SK-N-SH (cell line): ENCODE results near the gene CDH7. TPM values are rescaled to one million over a fixed set of nuclear protein-coding genes. Genes with fewer than 3 reads are reported as not detected.

Source experiments
- CTCF ChIA-PET: fragments of 300-600, 350-600 bp; formaldehyde crosslinking; extraction: SDS; loops from one replicate; lab custom pipeline; 2021; lab: Yijun Ruan, JAX
- POLR2A ChIA-PET: fragments of 350-600 bp; sonication (Branson Sonifier 250); formaldehyde crosslinking; extraction: SDS; loops from one replicate; lab custom pipeline; 2020; ENCODE audit warnings: antibody characterized with exemption, inconsistent platforms; lab: Yijun Ruan, JAX
- DNase-seq: peaks from one replicate; pipeline ENCODE4 v3.0.0; 2012
- H2AFZ ChIP-seq: fragments of 200-600 bp; sonication (generic); 2 replicates; pipeline ENCODE4 v1.8.1; 2016; ENCODE audit warnings: antibody characterized with exemption, mild to moderate bottlenecking, low read depth
- H3F3A ChIP-seq: fragments of 200-600 bp; sonication (generic); replicated peaks from 2 replicates; pipeline ENCODE3; 2016; ENCODE audit warnings: antibody characterized with exemption, mild to moderate bottlenecking; ENCODE audit not compliant: insufficient read depth
- H3K27ac ChIP-seq, 2 experiments: fragments of 200-500 bp in 1 of 2; fragments of 200-600 bp in 1 of 2; sonication (Bioruptor generic) in 1 of 2; sonication (generic), shearing (Covaris generic) in 1 of 2; 2 replicates each; pipeline versions ENCODE4 v1.5.1 to v1.6.1; 2014 to 2016; ENCODE audit warnings: low read depth in 2 of 2, inconsistent platforms in 1 of 2, low read length in 1 of 2, mild to moderate bottlenecking in 1 of 2, mixed read lengths in 1 of 2
- H3K27me3 ChIP-seq: fragments of 200-600 bp; sonication (generic), shearing (Covaris generic); 2 replicates; pipeline ENCODE4 v1.6.1; 2016; ENCODE audit warnings: mixed run types; ENCODE audit not compliant: insufficient read depth
- H3K36me3 ChIP-seq, 2 experiments: fragments of 200-500 bp in 1 of 2; fragments of 200-600 bp in 1 of 2; sonication (Bioruptor generic) in 1 of 2; sonication (generic) in 1 of 2; replicated peaks in 1 of 2; 2 replicates each; pipeline versions ENCODE3 to v1.5.1; 2014 to 2016; ENCODE audit warnings: low read length in 1 of 2, mild to moderate bottlenecking in 1 of 2; ENCODE audit not compliant: insufficient read depth in 2 of 2, control insufficient read depth in 1 of 2
- H3K4me1 ChIP-seq, 2 experiments: fragments of 200-500 bp in 1 of 2; fragments of 200-600 bp in 1 of 2; sonication (Bioruptor generic) in 1 of 2; sonication (generic), shearing (Covaris generic) in 1 of 2; 2 replicates each; pipeline versions ENCODE4 v1.5.1 to v1.6.1; 2014 to 2016; ENCODE audit warnings: low read depth in 1 of 2, low read length in 1 of 2, mixed run types in 1 of 2; ENCODE audit not compliant: insufficient read depth in 2 of 2, control insufficient read depth in 1 of 2
- H3K4me2 ChIP-seq: fragments of 200-600 bp; sonication (generic), shearing (Covaris generic); 2 replicates; pipeline ENCODE4 v1.6.1; 2017; ENCODE audit warnings: mixed run types
- H3K4me3 ChIP-seq, 2 experiments: fragments of 200-500 bp in 1 of 2; fragments of 200-600 bp in 1 of 2; sonication (Bioruptor generic) in 1 of 2; sonication (generic), shearing (Covaris generic) in 1 of 2; 2 replicates each; pipeline versions ENCODE4 v1.5.1 to v1.8.1; 2014 to 2016; ENCODE audit warnings: low read depth in 2 of 2, inconsistent platforms in 1 of 2, low read length in 1 of 2, mild to moderate bottlenecking in 1 of 2, mixed read lengths in 1 of 2, moderate library complexity in 1 of 2
- H3K79me2 ChIP-seq: fragments of 200-600 bp; sonication (generic); 2 replicates; pipeline ENCODE4 v1.8.1; 2017; ENCODE audit warnings: mild to moderate bottlenecking; ENCODE audit not compliant: insufficient read depth
- H3K9ac ChIP-seq: fragments of 200-600 bp; sonication (generic); 2 replicates; pipeline ENCODE4 v1.6.1; 2017; ENCODE audit warnings: mixed run types
- H3K9me2 ChIP-seq: fragments of 200-600 bp; sonication (generic); 2 replicates; pipeline ENCODE4 v1.6.1; 2017; ENCODE audit warnings: mixed run types
- H3K9me3 ChIP-seq: fragments of 200-600 bp; sonication (generic); 2 replicates; pipeline ENCODE4 v1.6.1; 2017; ENCODE audit warnings: mixed run types, mild to moderate bottlenecking, moderate library complexity
- H4K20me1 ChIP-seq: fragments of 200-600 bp; sonication (generic); 2 replicates; pipeline ENCODE4 v1.6.1; 2017; ENCODE audit warnings: mild to moderate bottlenecking, mixed run types; ENCODE audit not compliant: insufficient read depth
- CHD2 ChIP-seq: fragments of 150-350 bp; IDR thresholded peaks from 2 replicates; pipeline ENCODE4 v1.6.1; 2018; ENCODE audit warnings: low read length; ENCODE audit not compliant: partially characterized antibody
- EP300 ChIP-seq, 2 experiments: IDR thresholded peaks; 2 replicates each; pipeline versions ENCODE4 v1.4.0 to v1.6.1; 2012; ENCODE audit warnings: borderline replicate concordance in 1 of 2, low read depth in 1 of 2, low read length in 1 of 2
- EZH2phosphoT487 ChIP-seq: fragments of 200-600 bp; sonication (generic); IDR thresholded peaks from 2 replicates; pipeline ENCODE4 v1.6.1; 2017; ENCODE audit warnings: low read depth, mixed run types, mild to moderate bottlenecking, antibody characterized with exemption, moderate library complexity, borderline replicate concordance
- FOXJ3 ChIP-seq: sonication (generic); formaldehyde crosslinking; IDR thresholded peaks from 2 replicates; pipeline ENCODE4 v1.5.1; 2020; ENCODE audit warnings: mild to moderate bottlenecking, missing genetic modification reagents
- GATA2 ChIP-seq: sonication (generic); formaldehyde crosslinking; IDR thresholded peaks from 2 replicates; pipeline ENCODE4 v1.5.0; 2020; ENCODE audit warnings: mild to moderate bottlenecking, missing genetic modification reagents
- JUND ChIP-seq: IDR thresholded peaks from 2 replicates; pipeline ENCODE4 v1.4.0; 2012
- MEF2A ChIP-seq: IDR thresholded peaks from 2 replicates; pipeline ENCODE4 v1.4.0; 2012; ENCODE audit warnings: low read depth, borderline replicate concordance
- POLR2AphosphoS5 ChIP-seq: IDR thresholded peaks from 2 replicates; pipeline ENCODE4 v1.6.1; 2012; ENCODE audit warnings: low read depth, low read length
- RXRA ChIP-seq: IDR thresholded peaks from 2 replicates; pipeline ENCODE4 v1.4.0; 2012; ENCODE audit warnings: low read depth, mild to moderate bottlenecking, borderline replicate concordance
- TCF12 ChIP-seq: IDR thresholded peaks from 2 replicates; pipeline ENCODE4 v1.4.0; 2012
- TEAD4 ChIP-seq: IDR thresholded peaks from 2 replicates; pipeline ENCODE4 v1.4.0; 2012; ENCODE audit warnings: mild to moderate bottlenecking, borderline replicate concordance; ENCODE audit not compliant: insufficient read depth
- WGBS: methylation state at CpG from one replicate; pipeline ENCODE4 v1.1.6; 2017; ENCODE audit warnings: low lambda C conversion rate; 5-methylcytosine and 5-hydroxymethylcytosine counted together
- polyA plus RNA-seq, 3 experiments: library from polyadenylated mRNA; depleted of rRNA; stranded (reverse); fragments of >200 nt; gene quantifications; 2 replicates each; pipeline ENCODE4 v1.2.3, GENCODE V29; 2012
- TF ChIP-seq, protein P1 (sequence below): IDR thresholded peaks from 2 replicates; pipeline ENCODE4; 2012
- TF ChIP-seq, protein P2 (sequence below): IDR thresholded peaks from 2 replicates; pipeline ENCODE4 v1.4.0; 2012; ENCODE audit warnings: low read depth, borderline replicate concordance
- TF ChIP-seq, protein P3 (sequence below): IDR thresholded peaks from 2 replicates; pipeline ENCODE4 v1.6.1; 2012; ENCODE audit warnings: mild to moderate bottlenecking, low read depth, low read length, moderate library complexity

CDH7 gene
- polyA plus RNA-seq, 1 of the 3 experiments (the other 2 are of a cell fraction): not detected

DNA sequence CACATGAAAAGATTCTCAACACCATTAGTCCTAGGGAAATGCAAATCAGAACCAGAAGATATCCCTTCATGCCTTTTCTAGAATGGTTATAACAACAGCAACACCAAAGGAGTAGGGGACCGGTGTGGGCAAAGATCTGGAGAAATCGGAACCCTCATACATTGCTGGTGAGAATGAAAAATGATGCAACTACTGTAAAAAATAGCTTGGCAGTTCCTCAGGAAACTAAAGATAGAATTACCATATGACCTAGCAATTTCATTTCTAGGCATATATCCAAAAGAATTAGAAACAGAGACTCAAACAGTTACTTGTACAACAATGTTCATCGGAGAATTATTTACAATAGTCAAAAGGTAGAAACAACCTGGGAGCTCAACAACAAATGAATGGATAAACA is 29.2 kb upstream of the CDH7 start:
- Histone ChIP-seq H3K4me3 (no peak overlapping the region), H3K36me3 (no peaks in the 10 kb centered on the region), H3K4me1 (no peaks in the 10 kb centered on the region; a peak in 1 of 4 replicates), H3K9me2 (no peaks in the 10 kb centered on the region), H3K79me2 (no peaks in the 10 kb centered on the region), H3K9ac (no peak overlapping the region), H3K27me3 (no peaks in the 10 kb centered on the region), H4K20me1 (no peaks in the 10 kb centered on the region)
- no peak for DNase-seq
- ChIA-PET POLR2A (no interaction called here), CTCF (interaction anchor here (0.5 to 1.0 kb wide), 3 partner anchors 33 to 436 kb away, joined by 3 to 6 read pairs (median 3); no protein-coding TSS in a partner anchor)
- WGBS: 76% methylated on average over 3 of the region's 3 CpGs
- no peak for TF ChIP-seq EZH2phosphoT487
- TF ChIP-seq RXRA: no peak
- TF ChIP-seq GATA2 (CRISPR knock-in tag): no peak
- TF ChIP-seq FOXJ3 (CRISPR knock-in tag): no peak
- TF ChIP-seq, protein P1, sequence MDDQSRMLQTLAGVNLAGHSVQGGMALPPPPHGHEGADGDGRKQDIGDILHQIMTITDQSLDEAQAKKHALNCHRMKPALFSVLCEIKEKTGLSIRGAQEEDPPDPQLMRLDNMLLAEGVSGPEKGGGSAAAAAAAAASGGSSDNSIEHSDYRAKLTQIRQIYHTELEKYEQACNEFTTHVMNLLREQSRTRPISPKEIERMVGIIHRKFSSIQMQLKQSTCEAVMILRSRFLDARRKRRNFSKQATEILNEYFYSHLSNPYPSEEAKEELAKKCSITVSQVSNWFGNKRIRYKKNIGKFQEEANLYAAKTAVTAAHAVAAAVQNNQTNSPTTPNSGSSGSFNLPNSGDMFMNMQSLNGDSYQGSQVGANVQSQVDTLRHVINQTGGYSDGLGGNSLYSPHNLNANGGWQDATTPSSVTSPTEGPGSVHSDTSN: no peak
- TF ChIP-seq CHD2: no peak
- no peak for TF ChIP-seq TCF12
- no peak for TF ChIP-seq MEF2A
- TF ChIP-seq, protein P2, sequence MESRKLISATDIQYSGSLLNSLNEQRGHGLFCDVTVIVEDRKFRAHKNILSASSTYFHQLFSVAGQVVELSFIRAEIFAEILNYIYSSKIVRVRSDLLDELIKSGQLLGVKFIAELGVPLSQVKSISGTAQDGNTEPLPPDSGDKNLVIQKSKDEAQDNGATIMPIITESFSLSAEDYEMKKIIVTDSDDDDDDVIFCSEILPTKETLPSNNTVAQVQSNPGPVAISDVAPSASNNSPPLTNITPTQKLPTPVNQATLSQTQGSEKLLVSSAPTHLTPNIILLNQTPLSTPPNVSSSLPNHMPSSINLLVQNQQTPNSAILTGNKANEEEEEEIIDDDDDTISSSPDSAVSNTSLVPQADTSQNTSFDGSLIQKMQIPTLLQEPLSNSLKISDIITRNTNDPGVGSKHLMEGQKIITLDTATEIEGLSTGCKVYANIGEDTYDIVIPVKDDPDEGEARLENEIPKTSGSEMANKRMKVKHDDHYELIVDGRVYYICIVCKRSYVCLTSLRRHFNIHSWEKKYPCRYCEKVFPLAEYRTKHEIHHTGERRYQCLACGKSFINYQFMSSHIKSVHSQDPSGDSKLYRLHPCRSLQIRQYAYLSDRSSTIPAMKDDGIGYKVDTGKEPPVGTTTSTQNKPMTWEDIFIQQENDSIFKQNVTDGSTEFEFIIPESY: no peak
- TF ChIP-seq POLR2AphosphoS5: no peak
- TF ChIP-seq TEAD4: no peak
- TF ChIP-seq EP300 (IDR thresholded peaks at IDR 0.05; ENCODE audit: borderline replicate concordance in 1 of 2, low read depth in 1 of 2, low read length in 1 of 2): no peak
- TF ChIP-seq, all 33 proteins: peak for 0
- H3F3A ChIP-seq: no peaks in the 10 kb centered on the region
- H3K4me2 ChIP-seq: no peak overlapping the region
- H2AFZ ChIP-seq: no peak overlapping the region; the same call in 1 of the 2 replicates
- H3K9me3 ChIP-seq: no peaks in the 10 kb centered on the region
- no peak overlapping the region for H3K27ac ChIP-seq

DNA sequence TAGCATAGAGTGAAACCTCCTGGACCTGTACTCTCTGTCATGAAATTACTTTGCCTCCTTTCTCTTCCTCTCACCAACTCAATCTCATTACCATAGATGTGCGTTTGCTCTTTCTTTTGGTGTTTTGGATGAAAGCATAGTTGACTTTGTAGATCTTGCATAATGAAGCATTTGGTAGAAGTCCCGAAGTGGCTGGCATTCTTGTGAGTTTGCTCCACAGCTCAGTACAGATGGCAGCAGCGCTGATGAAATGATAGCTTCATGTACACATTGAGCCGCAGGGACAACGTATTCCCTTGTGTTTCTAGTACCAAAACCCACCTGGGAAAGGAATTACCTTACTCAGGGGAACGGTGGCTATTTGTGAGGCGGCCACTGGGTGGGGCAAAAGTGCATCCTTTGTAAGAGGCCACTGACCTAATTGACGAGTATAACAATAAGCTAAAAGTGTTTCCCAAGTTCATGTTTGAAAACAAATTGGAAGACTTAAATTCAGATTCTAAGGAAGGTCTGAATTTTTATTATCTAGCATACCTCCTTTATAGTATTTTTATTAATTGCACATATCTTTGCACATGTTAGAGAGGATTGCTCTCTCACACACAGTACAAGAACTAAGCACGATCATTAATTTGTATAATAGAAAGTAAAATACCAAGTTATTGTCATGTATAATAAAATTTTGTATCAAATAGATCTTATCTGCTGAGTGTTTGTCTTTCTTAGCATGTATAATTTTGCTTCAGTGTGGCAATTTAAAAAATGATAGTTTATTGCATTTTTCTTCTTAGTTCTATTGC is 25.4 kb upstream of the CDH7 start:
- Histone ChIP-seq H4K20me1 (no peaks in the 10 kb centered on the region), H3K79me2 (no peaks in the 10 kb centered on the region), H2AFZ (no peak overlapping the region), H3F3A (no peaks in the 10 kb centered on the region), H3K4me3 (no peak overlapping the region; a peak in 1 of 4 replicates), H3K9me2 (no peaks in the 10 kb centered on the region), H3K27me3 (no peaks in the 10 kb centered on the region), H3K9ac (no peak overlapping the region), H3K27ac (no peak overlapping the region), H3K4me1 (no peaks in the 10 kb centered on the region; a peak in 1 of 4 replicates), H3K9me3 (no peaks in the 10 kb centered on the region), H3K4me2 (no peak overlapping the region), H3K36me3 (no peaks in the 10 kb centered on the region)
- CTCF ChIA-PET: interaction anchor here (0.6 to 1.2 kb wide), 16 partner anchors 9 to 193 kb away, joined by 3 to 25 read pairs (median 4); no protein-coding TSS in a partner anchor
- WGBS: 19% methylated on average over 9 of the region's 9 CpGs
- peak; percentile 50 for DNase-seq
- POLR2A ChIA-PET: no interaction called here
- TF ChIP-seq RXRA: no peak
- TF ChIP-seq FOXJ3 (CRISPR knock-in tag): no peak
- TF ChIP-seq MEF2A: no peak
- TF ChIP-seq, protein P3, sequence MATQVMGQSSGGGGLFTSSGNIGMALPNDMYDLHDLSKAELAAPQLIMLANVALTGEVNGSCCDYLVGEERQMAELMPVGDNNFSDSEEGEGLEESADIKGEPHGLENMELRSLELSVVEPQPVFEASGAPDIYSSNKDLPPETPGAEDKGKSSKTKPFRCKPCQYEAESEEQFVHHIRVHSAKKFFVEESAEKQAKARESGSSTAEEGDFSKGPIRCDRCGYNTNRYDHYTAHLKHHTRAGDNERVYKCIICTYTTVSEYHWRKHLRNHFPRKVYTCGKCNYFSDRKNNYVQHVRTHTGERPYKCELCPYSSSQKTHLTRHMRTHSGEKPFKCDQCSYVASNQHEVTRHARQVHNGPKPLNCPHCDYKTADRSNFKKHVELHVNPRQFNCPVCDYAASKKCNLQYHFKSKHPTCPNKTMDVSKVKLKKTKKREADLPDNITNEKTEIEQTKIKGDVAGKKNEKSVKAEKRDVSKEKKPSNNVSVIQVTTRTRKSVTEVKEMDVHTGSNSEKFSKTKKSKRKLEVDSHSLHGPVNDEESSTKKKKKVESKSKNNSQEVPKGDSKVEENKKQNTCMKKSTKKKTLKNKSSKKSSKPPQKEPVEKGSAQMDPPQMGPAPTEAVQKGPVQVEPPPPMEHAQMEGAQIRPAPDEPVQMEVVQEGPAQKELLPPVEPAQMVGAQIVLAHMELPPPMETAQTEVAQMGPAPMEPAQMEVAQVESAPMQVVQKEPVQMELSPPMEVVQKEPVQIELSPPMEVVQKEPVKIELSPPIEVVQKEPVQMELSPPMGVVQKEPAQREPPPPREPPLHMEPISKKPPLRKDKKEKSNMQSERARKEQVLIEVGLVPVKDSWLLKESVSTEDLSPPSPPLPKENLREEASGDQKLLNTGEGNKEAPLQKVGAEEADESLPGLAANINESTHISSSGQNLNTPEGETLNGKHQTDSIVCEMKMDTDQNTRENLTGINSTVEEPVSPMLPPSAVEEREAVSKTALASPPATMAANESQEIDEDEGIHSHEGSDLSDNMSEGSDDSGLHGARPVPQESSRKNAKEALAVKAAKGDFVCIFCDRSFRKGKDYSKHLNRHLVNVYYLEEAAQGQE: no peak
- TF ChIP-seq JUND: no peak
- TF ChIP-seq, protein P2: no peak
